ENCODE measurements around the gene TRIM24.

GRCh38 chr7:138585283-138585993 is 125.4 kb downstream of the TRIM24 start:
- TF ChIP-seq CTCF (IDR thresholded peaks at IDR 0.05), result no peak
- no peak for TF ChIP-seq EZH2 (IDR thresholded peaks at IDR 0.05)

Data from neural progenitor cell (in vitro differentiated cells).